ENCODE results near the gene PPP2R5D. TPM values are rescaled to one million over a fixed set of nuclear protein-coding genes. Genes with fewer than 3 reads are reported as not detected.

PPP2R5D gene
- total and polyA plus RNA-seq, 4 donors, result 42.9 to 86.8 (median 68.4) TPM

- Histone ChIP-seq H3K36me3 (ENCODE audit: control insufficient read depth, insufficient read depth, low read length) (peaks cover 59% of the 10 kb centered on the region), H3K4me3 (ENCODE audit: low read depth, low read length) (no peak overlapping the region), H3K27ac (ENCODE audit: low read depth, low read length) (no peak overlapping the region), H3K9me3 (ENCODE audit: control insufficient read depth, insufficient read depth, low read length) (no peaks in the 10 kb centered on the region), H3K4me1 (ENCODE audit: control insufficient read depth, insufficient read depth, low read length) (peaks cover 43% of the 10 kb centered on the region), H3K27me3 (ENCODE audit: control insufficient read depth, insufficient read depth, low read length) (no peaks in the 10 kb centered on the region)
- DNase-seq (ENCODE audit: low read depth in 4 of 6, low spot score in 6 of 6), result no peak
- 93% methylated on average over 2 of the region's 3 CpGs for WGBS (ENCODE audit: insufficient coverage)
Observed at GRCh38 chr6:43020052-43020705, 35.8 kb downstream of the PPP2R5D start.

GRCh38 chr6:43020847-43021246 is 36.5 kb downstream of the PPP2R5D start:
- WGBS (ENCODE audit: insufficient coverage), result no CpG with 5 or more reads among the region's 5 CpGs
- Histone ChIP-seq H3K27me3 (ENCODE audit: control insufficient read depth, insufficient read depth, low read length) (no peaks in the 10 kb centered on the region), H3K4me1 (ENCODE audit: control insufficient read depth, insufficient read depth, low read length) (peaks cover 36% of the 10 kb centered on the region), H3K9me3 (ENCODE audit: control insufficient read depth, insufficient read depth, low read length) (no peaks in the 10 kb centered on the region), H3K36me3 (ENCODE audit: control insufficient read depth, insufficient read depth, low read length) (peaks cover 66% of the 10 kb centered on the region), H3K4me3 (ENCODE audit: low read depth, low read length) (peak overlapping the region; percentile 77), H3K27ac (ENCODE audit: low read depth, low read length) (peak overlapping the region; percentile 92)
- no peak for DNase-seq (ENCODE audit: low read depth in 4 of 6, low spot score in 6 of 6)

- peak; percentile 46 to 92 (median 66) for DNase-seq (ENCODE audit: low read depth in 4 of 6, low spot score in 6 of 6)
- Histone ChIP-seq H3K27me3 (ENCODE audit: control insufficient read depth, insufficient read depth, low read length) (no peaks in the 10 kb centered on the region), H3K4me1 (ENCODE audit: control insufficient read depth, insufficient read depth, low read length) (peaks cover 30% of the 10 kb centered on the region), H3K4me3 (ENCODE audit: low read depth, low read length) (peak within 1 kb of the TSS; percentile 77), H3K9me3 (ENCODE audit: control insufficient read depth, insufficient read depth, low read length) (no peaks in the 10 kb centered on the region), H3K36me3 (ENCODE audit: control insufficient read depth, insufficient read depth, low read length) (peaks cover 72% of the 10 kb centered on the region), H3K27ac (ENCODE audit: low read depth, low read length) (peak within 1 kb of the TSS; percentile 92)
- under 1% methylated on average over 56 of the region's 56 CpGs for WGBS (ENCODE audit: insufficient coverage)
Observed at GRCh38 chr6:43021270-43022047, 37.1 kb downstream of the PPP2R5D start, which contains the start of gene RRP36. Gene RRP36, plus strand, starts transcription at chr6:43021623. Its CDS starts 32 bp downstream, at chr6:43021655.

- no peak for DNase-seq (ENCODE audit: low read depth in 4 of 6, low spot score in 6 of 6)
- H3K9me3 ChIP-seq (ENCODE audit: control insufficient read depth, insufficient read depth, low read length), result no peaks in the 10 kb centered on the region
- H3K4me3 ChIP-seq (ENCODE audit: low read depth, low read length), result no peak overlapping the region
- no peak overlapping the region for H3K27ac ChIP-seq (ENCODE audit: low read depth, low read length)
- peaks cover 74% of the 10 kb centered on the region for H3K36me3 ChIP-seq (ENCODE audit: control insufficient read depth, insufficient read depth, low read length)
- 100% methylated on average over 2 of the region's 2 CpGs for WGBS (ENCODE audit: insufficient coverage)
- no peaks in the 10 kb centered on the region for H3K27me3 ChIP-seq (ENCODE audit: control insufficient read depth, insufficient read depth, low read length)
- H3K4me1 ChIP-seq (ENCODE audit: control insufficient read depth, insufficient read depth, low read length), result peaks cover 22% of the 10 kb centered on the region
Observed at GRCh38 chr6:43024436-43024835, 40.1 kb downstream of the PPP2R5D start.

GRCh38 chr6:43026365-43026764 is 42.0 kb downstream of the PPP2R5D start:
- no peak for DNase-seq (ENCODE audit: low read depth in 4 of 6, low spot score in 6 of 6)
- Histone ChIP-seq H3K4me1 (ENCODE audit: control insufficient read depth, insufficient read depth, low read length) (peaks cover 12% of the 10 kb centered on the region), H3K36me3 (ENCODE audit: control insufficient read depth, insufficient read depth, low read length) (peaks cover 74% of the 10 kb centered on the region), H3K27me3 (ENCODE audit: control insufficient read depth, insufficient read depth, low read length) (no peaks in the 10 kb centered on the region), H3K27ac (ENCODE audit: low read depth, low read length) (no peak overlapping the region), H3K4me3 (ENCODE audit: low read depth, low read length) (no peak overlapping the region), H3K9me3 (ENCODE audit: control insufficient read depth, insufficient read depth, low read length) (no peaks in the 10 kb centered on the region)
- WGBS (ENCODE audit: insufficient coverage), result 100% methylated on average over 3 of the region's 5 CpGs

GRCh38 chr6:43029120-43029519 is 44.8 kb downstream of the PPP2R5D start:
- peaks cover 79% of the 10 kb centered on the region for H3K36me3 ChIP-seq (ENCODE audit: control insufficient read depth, insufficient read depth, low read length)
- no peaks in the 10 kb centered on the region for H3K9me3 ChIP-seq (ENCODE audit: control insufficient read depth, insufficient read depth, low read length)
- WGBS (ENCODE audit: insufficient coverage), result 94% methylated on average over 9 of the region's 9 CpGs
- DNase-seq (ENCODE audit: low read depth in 4 of 6, low spot score in 6 of 6), result no peak
- H3K4me1 ChIP-seq (ENCODE audit: control insufficient read depth, insufficient read depth, low read length), result no peaks in the 10 kb centered on the region
- no peak overlapping the region for H3K4me3 ChIP-seq (ENCODE audit: low read depth, low read length)
- no peaks in the 10 kb centered on the region for H3K27me3 ChIP-seq (ENCODE audit: control insufficient read depth, insufficient read depth, low read length)
- H3K27ac ChIP-seq (ENCODE audit: low read depth, low read length), result no peak overlapping the region

- Histone ChIP-seq H3K36me3 (ENCODE audit: control insufficient read depth, insufficient read depth, low read length) (peaks cover 76% of the 10 kb centered on the region), H3K4me1 (ENCODE audit: control insufficient read depth, insufficient read depth, low read length) (no peaks in the 10 kb centered on the region), H3K27me3 (ENCODE audit: control insufficient read depth, insufficient read depth, low read length) (no peaks in the 10 kb centered on the region), H3K27ac (ENCODE audit: low read depth, low read length) (no peak overlapping the region), H3K9me3 (ENCODE audit: control insufficient read depth, insufficient read depth, low read length) (no peaks in the 10 kb centered on the region), H3K4me3 (ENCODE audit: low read depth, low read length) (no peak overlapping the region)
- 100% methylated on average over 1 of the region's 4 CpGs for WGBS (ENCODE audit: insufficient coverage)
- no peak for DNase-seq (ENCODE audit: low read depth in 4 of 6, low spot score in 6 of 6)
Observed at GRCh38 chr6:43032326-43032725, 48.0 kb downstream of the PPP2R5D start.

- no peak for DNase-seq (ENCODE audit: low read depth in 4 of 6, low spot score in 6 of 6)
- H3K36me3 ChIP-seq (ENCODE audit: control insufficient read depth, insufficient read depth, low read length), result peaks cover 76% of the 10 kb centered on the region
- no peaks in the 10 kb centered on the region for H3K27me3 ChIP-seq (ENCODE audit: control insufficient read depth, insufficient read depth, low read length)
- H3K9me3 ChIP-seq (ENCODE audit: control insufficient read depth, insufficient read depth, low read length), result no peaks in the 10 kb centered on the region
- no peak overlapping the region for H3K27ac ChIP-seq (ENCODE audit: low read depth, low read length)
- no peaks in the 10 kb centered on the region for H3K4me1 ChIP-seq (ENCODE audit: control insufficient read depth, insufficient read depth, low read length)
- no CpG with 5 or more reads among the region's 2 CpGs for WGBS (ENCODE audit: insufficient coverage)
- H3K4me3 ChIP-seq (ENCODE audit: low read depth, low read length), result no peak overlapping the region
Observed at GRCh38 chr6:43033496-43034189, 49.3 kb downstream of the PPP2R5D start.

- no peak for DNase-seq (ENCODE audit: low read depth in 4 of 6, low spot score in 6 of 6)
- no peak overlapping the region for H3K4me3 ChIP-seq (ENCODE audit: low read depth, low read length)
- H3K27ac ChIP-seq (ENCODE audit: low read depth, low read length), result no peak overlapping the region
- H3K27me3 ChIP-seq (ENCODE audit: control insufficient read depth, insufficient read depth, low read length), result no peaks in the 10 kb centered on the region
- 78% methylated on average over 2 of the region's 2 CpGs for WGBS (ENCODE audit: insufficient coverage)
- H3K4me1 ChIP-seq (ENCODE audit: control insufficient read depth, insufficient read depth, low read length), result no peaks in the 10 kb centered on the region
- no peaks in the 10 kb centered on the region for H3K9me3 ChIP-seq (ENCODE audit: control insufficient read depth, insufficient read depth, low read length)
- peaks cover 76% of the 10 kb centered on the region for H3K36me3 ChIP-seq (ENCODE audit: control insufficient read depth, insufficient read depth, low read length)
Observed at GRCh38 chr6:43034190-43034525, 49.8 kb downstream of the PPP2R5D start.
